A549 treated with ZK216348 at 1 μM for 4 hours (cell line): ENCODE results near the gene NF1. TPM values are rescaled to one million over a fixed set of nuclear protein-coding genes. Genes with fewer than 3 reads are reported as not detected.

Source experiments
- total RNA-seq: library from RNA; stranded (reverse); fragments of 200-300 nt; extraction: Qiagen RNA extraction; gene quantifications from 5 replicates; pipeline ENCODE4 v1.2.3, GENCODE V29; 2022; ENCODE audit warnings: low read depth

Gene NF1, protein sequence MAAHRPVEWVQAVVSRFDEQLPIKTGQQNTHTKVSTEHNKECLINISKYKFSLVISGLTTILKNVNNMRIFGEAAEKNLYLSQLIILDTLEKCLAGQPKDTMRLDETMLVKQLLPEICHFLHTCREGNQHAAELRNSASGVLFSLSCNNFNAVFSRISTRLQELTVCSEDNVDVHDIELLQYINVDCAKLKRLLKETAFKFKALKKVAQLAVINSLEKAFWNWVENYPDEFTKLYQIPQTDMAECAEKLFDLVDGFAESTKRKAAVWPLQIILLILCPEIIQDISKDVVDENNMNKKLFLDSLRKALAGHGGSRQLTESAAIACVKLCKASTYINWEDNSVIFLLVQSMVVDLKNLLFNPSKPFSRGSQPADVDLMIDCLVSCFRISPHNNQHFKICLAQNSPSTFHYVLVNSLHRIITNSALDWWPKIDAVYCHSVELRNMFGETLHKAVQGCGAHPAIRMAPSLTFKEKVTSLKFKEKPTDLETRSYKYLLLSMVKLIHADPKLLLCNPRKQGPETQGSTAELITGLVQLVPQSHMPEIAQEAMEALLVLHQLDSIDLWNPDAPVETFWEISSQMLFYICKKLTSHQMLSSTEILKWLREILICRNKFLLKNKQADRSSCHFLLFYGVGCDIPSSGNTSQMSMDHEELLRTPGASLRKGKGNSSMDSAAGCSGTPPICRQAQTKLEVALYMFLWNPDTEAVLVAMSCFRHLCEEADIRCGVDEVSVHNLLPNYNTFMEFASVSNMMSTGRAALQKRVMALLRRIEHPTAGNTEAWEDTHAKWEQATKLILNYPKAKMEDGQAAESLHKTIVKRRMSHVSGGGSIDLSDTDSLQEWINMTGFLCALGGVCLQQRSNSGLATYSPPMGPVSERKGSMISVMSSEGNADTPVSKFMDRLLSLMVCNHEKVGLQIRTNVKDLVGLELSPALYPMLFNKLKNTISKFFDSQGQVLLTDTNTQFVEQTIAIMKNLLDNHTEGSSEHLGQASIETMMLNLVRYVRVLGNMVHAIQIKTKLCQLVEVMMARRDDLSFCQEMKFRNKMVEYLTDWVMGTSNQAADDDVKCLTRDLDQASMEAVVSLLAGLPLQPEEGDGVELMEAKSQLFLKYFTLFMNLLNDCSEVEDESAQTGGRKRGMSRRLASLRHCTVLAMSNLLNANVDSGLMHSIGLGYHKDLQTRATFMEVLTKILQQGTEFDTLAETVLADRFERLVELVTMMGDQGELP (N-terminal part only)
- 14.0 to 22.1 TPM (median 19.5 TPM) in 5 replicates for total RNA-seq

DNA sequence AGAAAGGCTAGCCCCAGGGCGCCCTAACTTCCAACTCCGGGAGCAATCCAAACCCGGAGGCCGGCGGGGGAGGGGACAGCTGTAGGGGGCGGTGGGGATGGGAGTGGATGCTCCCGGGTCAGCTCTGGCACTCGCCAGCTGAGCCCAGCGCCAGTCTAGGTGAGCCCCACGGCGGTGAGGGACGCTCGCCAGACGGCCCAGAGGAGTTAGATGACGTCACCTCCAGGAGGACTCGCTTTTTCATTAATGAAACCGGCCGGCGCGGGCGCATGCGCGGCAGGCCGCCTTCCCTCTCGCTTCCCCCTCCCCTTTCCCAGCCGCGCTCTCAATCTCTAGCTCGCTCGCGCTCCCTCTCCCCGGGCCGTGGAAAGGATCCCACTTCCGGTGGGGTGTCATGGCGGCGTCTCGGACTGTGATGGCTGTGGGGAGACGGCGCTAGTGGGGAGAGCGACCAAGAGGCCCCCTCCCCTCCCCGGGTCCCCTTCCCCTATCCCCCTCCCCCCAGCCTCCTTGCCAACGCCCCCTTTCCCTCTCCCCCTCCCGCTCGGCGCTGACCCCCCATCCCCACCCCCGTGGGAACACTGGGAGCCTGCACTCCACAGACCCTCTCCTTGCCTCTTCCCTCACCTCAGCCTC, at the start of gene NF1:
Gene NF1, plus strand, starts transcription at position 378 of the 636 bp plus-strand sequence. CDS start 333 bp downstream, outside the sequence.

DNA sequence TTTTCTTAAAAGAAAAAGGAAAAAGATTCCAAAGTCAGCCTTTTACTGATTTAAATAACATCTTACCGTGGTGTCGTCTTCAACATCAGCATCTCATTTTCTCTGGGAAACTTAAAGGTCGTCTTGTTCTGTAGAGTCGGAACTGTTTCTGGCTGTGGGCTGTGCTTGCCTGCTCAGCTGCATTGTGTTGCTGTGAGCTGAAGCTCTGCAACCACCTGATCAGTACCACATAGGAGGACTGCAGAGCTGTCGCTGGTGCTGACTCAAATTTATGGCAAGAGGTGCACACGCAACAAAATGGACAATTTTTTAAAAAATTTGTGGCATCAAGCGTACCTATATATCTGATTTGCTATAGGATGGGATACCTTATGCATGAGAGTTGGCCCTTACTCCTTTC, 202.3 kb downstream of the NF1 start, which contains the start of gene OMG:
Gene OMG, minus strand, starts transcription at position 150 of the 400 bp plus-strand sequence. CDS start 908 bp downstream, outside the sequence.

DNA sequence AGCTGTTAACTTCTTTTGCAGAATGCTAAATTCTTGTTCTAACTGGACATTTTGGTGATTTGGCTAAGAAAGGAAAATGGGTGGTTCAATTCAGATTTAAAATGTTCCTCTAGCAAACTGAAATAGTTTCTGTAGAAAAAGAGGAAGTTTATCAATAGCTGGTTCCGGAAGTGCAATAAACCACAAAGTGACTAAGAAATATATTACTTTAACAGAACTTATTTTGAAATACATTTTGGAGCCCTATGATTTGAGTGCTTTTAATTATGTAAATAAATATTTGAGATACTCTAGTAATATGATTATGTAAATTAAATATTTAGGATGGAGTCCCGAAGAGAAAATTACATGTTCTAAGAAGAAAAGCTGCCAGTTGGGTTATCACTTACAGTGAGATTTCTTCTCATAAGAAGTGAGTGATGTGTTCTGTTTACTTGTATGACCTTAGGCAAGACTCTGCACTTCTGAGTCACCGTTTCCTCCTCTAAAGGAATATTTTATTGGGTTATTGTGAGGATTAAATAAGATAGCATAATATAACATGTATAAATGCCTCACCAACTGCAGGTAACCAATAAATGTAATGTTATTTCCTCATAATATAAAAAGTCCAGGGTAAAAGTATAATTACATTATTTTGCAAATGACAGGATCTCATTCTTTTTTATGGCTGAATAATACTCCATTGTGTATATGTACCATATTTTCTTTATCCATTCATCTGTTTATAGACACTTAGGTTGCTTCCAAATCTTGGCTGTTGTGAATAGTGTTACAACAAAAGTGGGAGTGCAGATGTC, 219.4 kb downstream of the NF1 start, which contains the start of gene EVI2B:
Gene EVI2B, minus strand, starts transcription at position 73 of the 800 bp plus-strand sequence. CDS start 8,445 bp downstream, outside the sequence.

DNA sequence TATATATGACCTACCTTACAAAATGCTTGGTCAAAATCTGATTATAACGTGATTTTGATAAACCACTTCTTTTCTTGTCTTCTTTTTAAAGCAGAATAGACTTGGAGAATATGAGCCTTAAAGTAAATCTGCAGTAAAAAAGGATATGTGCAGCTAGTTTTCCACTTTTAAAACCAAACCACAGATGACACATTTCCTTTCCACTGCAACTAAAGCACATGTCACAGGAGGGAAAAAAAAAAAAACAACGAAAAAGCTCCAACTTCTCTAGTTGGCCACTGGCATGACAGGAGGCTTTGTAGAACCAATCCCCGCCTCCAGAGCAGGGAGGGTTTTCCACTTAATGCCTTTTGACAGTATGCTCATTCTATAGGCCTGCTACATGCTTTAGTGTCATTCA, 226.7 kb downstream of the NF1 start, which contains the start of gene EVI2A:
Gene EVI2A, minus strand, starts transcription at position 142 of the 400 bp plus-strand sequence. CDS start 2,609 bp downstream, outside the sequence.

DNA sequence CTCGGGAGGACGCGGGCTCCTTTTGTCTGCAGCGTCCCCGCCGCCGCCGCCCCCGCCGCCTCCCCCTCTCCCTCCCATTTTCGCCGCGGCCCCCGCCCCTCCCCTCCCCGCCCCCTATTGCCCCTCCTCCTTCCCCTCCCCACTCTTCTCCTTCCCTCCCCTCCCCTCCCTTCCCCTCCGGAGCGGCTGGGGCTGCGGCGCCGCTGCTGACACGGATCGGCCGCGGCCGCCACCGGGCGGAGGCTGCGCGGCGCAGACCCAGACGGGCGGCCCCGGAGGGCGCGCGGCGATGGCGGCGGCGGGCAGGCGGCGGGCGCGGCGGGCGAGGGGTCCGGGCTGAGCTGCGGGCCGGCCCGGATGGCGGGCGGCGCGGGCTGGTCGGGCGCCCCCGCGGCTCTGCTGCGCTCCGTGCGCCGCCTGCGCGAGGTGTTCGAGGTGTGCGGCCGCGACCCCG, 296.7 kb downstream of the NF1 start, which contains the start of gene RAB11FIP4:
Gene RAB11FIP4, plus strand, starts transcription at position 180 of the 454 bp plus-strand sequence. Its CDS starts 178 bp downstream, at position 358.

Other genes starting within 250 kb of the NF1 start
- gene TEFM, start 188.7 kb upstream of the NF1 start, total RNA-seq, result 17.1 to 34.0 TPM (median 20.9 TPM) in 5 replicates
- 2.2 to 4.4 TPM (median 3.1 TPM) in 5 replicates for gene ADAP2, start 173.0 kb upstream of the NF1 start, total RNA-seq
- 22.3 to 26.7 TPM (median 24.3 TPM) in 5 replicates for gene RNF135, start 123.9 kb upstream of the NF1 start, total RNA-seq
- not detected in 5 replicates for gene OMG, start 202.3 kb downstream of the NF1 start, total RNA-seq
- gene EVI2B, start 219.1 kb downstream of the NF1 start, total RNA-seq, result not detected in 5 replicates
- gene EVI2A, start 226.6 kb downstream of the NF1 start, total RNA-seq, result not detected in 5 replicates